Measurements from ENCODE around the gene TMEM236. TPM values are rescaled to one million over a fixed set of nuclear protein-coding genes. Genes with fewer than 3 reads are reported as not detected.

TMEM236 gene
- total RNA-seq, 2 donors from 2014 or later, result 0.14 to 0.45 TPM

DNA sequence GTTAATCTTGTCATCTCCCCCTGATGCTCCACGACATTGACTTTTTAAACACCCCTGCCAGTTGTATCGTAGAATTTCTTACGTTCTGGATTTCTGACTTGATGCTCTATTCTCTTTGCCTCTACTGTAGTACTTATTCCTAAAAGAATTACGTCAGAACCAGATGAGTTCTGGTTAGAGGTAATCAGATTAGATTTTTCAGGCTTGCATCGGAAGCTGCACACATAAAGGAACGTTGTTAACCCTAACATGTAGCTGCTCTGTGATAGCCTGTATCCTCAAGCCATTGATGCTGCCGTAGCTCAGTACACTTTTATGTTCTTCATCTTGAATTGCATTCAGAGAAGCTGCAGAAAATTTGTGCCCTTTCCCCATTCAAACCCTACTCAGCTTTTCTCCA, 26.3 kb upstream of the TMEM236 start:
- intact Hi-C loops (cut with DNase I), result no loop called here
- Histone ChIP-seq H3K27me3 (replicated peaks; ENCODE audit: insufficient read depth) (no peaks in the 10 kb centered on the region), H3K27ac (no peak overlapping the region), H3K4me1 (replicated peaks) (no peaks in the 10 kb centered on the region), H3K9me3 (no peaks in the 10 kb centered on the region), H3K36me3 (no peaks in the 10 kb centered on the region), H3K4me3 (no peak overlapping the region)
- WGBS, result 81% methylated on average over 7 of the region's 7 CpGs
- no peak for DNase-seq (ENCODE audit: low spot score)
- no peak for TF ChIP-seq POLR2AphosphoS5 (IDR thresholded peaks at IDR 0.05)
- TF ChIP-seq POLR2A (IDR thresholded peaks at IDR 0.05), result no peak
- TF ChIP-seq, protein P1, sequence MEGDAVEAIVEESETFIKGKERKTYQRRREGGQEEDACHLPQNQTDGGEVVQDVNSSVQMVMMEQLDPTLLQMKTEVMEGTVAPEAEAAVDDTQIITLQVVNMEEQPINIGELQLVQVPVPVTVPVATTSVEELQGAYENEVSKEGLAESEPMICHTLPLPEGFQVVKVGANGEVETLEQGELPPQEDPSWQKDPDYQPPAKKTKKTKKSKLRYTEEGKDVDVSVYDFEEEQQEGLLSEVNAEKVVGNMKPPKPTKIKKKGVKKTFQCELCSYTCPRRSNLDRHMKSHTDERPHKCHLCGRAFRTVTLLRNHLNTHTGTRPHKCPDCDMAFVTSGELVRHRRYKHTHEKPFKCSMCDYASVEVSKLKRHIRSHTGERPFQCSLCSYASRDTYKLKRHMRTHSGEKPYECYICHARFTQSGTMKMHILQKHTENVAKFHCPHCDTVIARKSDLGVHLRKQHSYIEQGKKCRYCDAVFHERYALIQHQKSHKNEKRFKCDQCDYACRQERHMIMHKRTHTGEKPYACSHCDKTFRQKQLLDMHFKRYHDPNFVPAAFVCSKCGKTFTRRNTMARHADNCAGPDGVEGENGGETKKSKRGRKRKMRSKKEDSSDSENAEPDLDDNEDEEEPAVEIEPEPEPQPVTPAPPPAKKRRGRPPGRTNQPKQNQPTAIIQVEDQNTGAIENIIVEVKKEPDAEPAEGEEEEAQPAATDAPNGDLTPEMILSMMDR (IDR thresholded peaks at IDR 0.05), result no peak

DNA sequence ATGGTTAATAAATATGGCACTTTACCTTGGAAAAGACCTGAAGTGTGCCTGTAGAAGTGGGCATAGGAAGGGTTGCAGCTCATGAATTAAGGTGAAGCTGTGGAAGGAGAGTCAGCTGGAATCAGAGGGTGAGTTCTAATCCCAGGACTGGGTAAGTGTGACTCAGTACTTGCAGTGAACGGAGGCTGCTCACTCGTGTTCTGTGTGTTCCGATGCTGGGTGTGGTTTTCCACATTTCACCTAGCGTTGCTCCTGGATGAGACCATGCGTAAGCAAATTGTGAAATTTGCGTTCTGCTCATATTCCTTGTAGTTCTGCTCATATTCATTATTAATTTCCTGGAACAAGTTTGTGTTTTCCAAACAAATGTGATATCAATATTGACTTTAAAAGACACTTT, 22.4 kb upstream of the TMEM236 start:
- Histone ChIP-seq H3K4me1 (replicated peaks) (no peaks in the 10 kb centered on the region), H3K9me3 (no peaks in the 10 kb centered on the region), H3K4me3 (no peak overlapping the region), H3K27ac (no peak overlapping the region), H3K36me3 (no peaks in the 10 kb centered on the region), H3K27me3 (replicated peaks; ENCODE audit: insufficient read depth) (no peaks in the 10 kb centered on the region)
- WGBS, result 85% methylated on average over 6 of the region's 6 CpGs
- TF ChIP-seq POLR2AphosphoS5 (IDR thresholded peaks at IDR 0.05), result no peak
- intact Hi-C loops (cut with DNase I), result no loop called here
- DNase-seq (ENCODE audit: low spot score), result no peak

DNA sequence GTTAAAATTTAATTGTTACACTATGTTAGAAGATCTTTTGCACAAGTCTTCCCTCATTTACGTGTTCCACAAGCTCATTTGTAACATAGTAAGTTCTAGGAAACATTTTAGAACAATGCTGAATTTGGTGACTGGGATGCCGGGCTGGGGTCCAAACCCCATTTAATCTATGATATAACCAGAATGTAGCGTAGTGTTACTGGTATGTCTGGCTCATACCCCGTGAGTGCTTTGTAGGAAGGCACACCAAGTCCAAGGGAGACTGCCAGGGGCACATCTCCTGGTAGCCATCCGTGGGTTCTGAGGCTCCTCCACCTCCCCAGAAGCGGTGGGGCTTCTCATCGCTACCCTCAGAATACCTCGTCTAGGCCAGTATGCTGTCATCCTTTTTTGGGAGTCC, 21.3 kb upstream of the TMEM236 start:
- Histone ChIP-seq H3K36me3 (no peaks in the 10 kb centered on the region), H3K27ac (no peak overlapping the region), H3K9me3 (no peaks in the 10 kb centered on the region), H3K4me1 (replicated peaks) (no peaks in the 10 kb centered on the region), H3K4me3 (no peak overlapping the region), H3K27me3 (replicated peaks; ENCODE audit: insufficient read depth) (no peaks in the 10 kb centered on the region)
- 66% methylated on average over 8 of the region's 8 CpGs for WGBS
- TF ChIP-seq, protein P1 (IDR thresholded peaks at IDR 0.05), result no peak
- TF ChIP-seq POLR2AphosphoS5 (IDR thresholded peaks at IDR 0.05) (no peak), POLR2A (IDR thresholded peaks at IDR 0.05) (no peak)
- no peak for DNase-seq (ENCODE audit: low spot score)
- intact Hi-C loops (cut with DNase I), result no loop called here

DNA sequence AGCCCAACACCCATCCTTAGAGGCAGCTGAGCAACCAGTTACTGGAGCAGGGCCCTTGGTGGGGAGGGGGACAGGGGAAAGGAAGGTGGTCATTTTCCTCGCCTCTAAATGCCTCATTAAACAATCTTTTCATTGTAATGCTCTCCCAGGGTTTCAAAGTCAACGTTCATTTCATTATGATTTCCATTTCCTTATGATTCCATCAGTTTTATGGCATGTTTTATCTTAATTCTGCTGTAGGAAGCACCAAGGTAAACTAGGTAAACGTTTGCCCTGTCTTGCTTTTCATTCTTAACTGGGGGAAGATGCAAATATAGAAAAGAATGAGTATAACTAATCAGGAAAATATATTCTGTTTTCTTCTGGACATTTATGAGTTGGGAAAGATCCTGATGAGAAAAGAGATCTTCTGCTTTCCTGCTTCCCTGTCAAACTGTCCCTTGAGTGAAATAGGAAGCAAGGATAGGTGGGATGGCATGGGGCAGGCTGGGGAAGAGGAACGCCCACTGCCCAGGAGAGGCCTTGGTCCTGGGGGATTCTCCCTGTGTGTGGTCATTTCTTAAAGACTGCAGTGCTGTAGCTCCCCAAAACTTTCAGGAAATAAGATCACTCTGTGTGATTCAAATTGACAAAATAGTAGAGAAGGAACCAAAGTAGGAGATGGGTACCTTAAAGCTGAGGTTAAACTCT, 20.5 kb upstream of the TMEM236 start:
- TF ChIP-seq, protein P1 (IDR thresholded peaks at IDR 0.05), result no peak
- TF ChIP-seq POLR2A (IDR thresholded peaks at IDR 0.05), result no peak
- no peak for TF ChIP-seq POLR2AphosphoS5 (IDR thresholded peaks at IDR 0.05)
- Histone ChIP-seq H3K27me3 (replicated peaks; ENCODE audit: insufficient read depth) (no peaks in the 10 kb centered on the region), H3K4me3 (no peak overlapping the region), H3K36me3 (no peaks in the 10 kb centered on the region), H3K27ac (no peak overlapping the region), H3K4me1 (replicated peaks) (no peaks in the 10 kb centered on the region), H3K9me3 (no peaks in the 10 kb centered on the region)
- no peak for DNase-seq (ENCODE audit: low spot score)
- 35% methylated on average over 4 of the region's 4 CpGs for WGBS
- intact Hi-C loops (cut with DNase I), result no loop called here

DNA sequence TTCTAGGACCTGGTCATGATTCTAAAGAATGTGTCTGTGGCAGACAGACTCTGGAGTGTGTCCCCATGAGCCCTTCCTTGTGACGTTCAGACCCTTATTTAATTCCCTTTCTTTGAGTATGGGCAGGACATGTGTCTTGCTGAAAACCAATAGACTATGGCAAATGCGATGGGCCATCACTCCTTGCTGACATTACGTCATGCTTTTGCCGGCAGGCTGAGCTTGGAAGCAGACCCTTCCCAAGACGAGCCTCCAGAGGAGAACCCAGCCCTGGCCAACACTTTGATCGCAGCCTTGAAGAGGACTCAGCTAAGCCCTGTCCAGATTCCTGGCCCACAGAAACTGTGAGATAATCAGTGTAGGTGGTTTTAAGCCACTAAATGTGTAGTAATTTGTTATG, 18.4 kb upstream of the TMEM236 start:
- no peak for TF ChIP-seq POLR2AphosphoS5 (IDR thresholded peaks at IDR 0.05)
- TF ChIP-seq, protein P1 (IDR thresholded peaks at IDR 0.05), result no peak
- no peak for TF ChIP-seq POLR2A (IDR thresholded peaks at IDR 0.05)
- Histone ChIP-seq H3K9me3 (no peaks in the 10 kb centered on the region), H3K27ac (no peak overlapping the region), H3K36me3 (no peaks in the 10 kb centered on the region), H3K4me1 (replicated peaks) (no peaks in the 10 kb centered on the region), H3K27me3 (replicated peaks; ENCODE audit: insufficient read depth) (no peaks in the 10 kb centered on the region), H3K4me3 (no peak overlapping the region)
- WGBS, result 96% methylated on average over 6 of the region's 6 CpGs
- intact Hi-C loops (cut with DNase I), result no loop called here
- peak; percentile 2 for DNase-seq (ENCODE audit: low spot score)
